Fibroblast of the aortic adventitia (primary cell): ENCODE data around the gene GPR162. TPM values are rescaled to one million over a fixed set of nuclear protein-coding genes. Genes with fewer than 3 reads are reported as not detected.
A peak's percentile ranks its signal among the peaks of the same experiment; 100 is the strongest.
"Not testable (repeated sequence)": the region's sequence is repeated elsewhere in the genome, so short reads cannot be mapped to it uniquely, and the experiment has no call there.

ENCODE experiments used
- DNase-seq: peaks from one replicate; pipeline ENCODE4 v3.0.0-alpha.2; 2010; ENCODE audit warnings: low read depth
- H3K4me3 ChIP-seq: 2 replicates; pipeline ENCODE4 v1.5.1; 2011; ENCODE audit warnings: low read depth, mild to moderate bottlenecking, control low read depth, low read length, moderate library complexity
- total RNA-seq: library from RNA; depleted of rRNA; stranded (reverse); fragments of >200 nt; gene quantifications from 2 replicates; pipeline ENCODE4 v1.2.3, GENCODE V29; 2012; ENCODE audit warnings: low replicate concordance
- TF ChIP-seq, protein P1 (sequence below): IDR thresholded peaks from 2 replicates; pipeline ENCODE4 v1.5.1; 2011; ENCODE audit warnings: mild to moderate bottlenecking, low read length, control low read depth, inconsistent platforms; ENCODE audit not compliant: insufficient read depth

GPR162 gene
- total RNA-seq, 1 donor = 2.6 TPM

DNA sequence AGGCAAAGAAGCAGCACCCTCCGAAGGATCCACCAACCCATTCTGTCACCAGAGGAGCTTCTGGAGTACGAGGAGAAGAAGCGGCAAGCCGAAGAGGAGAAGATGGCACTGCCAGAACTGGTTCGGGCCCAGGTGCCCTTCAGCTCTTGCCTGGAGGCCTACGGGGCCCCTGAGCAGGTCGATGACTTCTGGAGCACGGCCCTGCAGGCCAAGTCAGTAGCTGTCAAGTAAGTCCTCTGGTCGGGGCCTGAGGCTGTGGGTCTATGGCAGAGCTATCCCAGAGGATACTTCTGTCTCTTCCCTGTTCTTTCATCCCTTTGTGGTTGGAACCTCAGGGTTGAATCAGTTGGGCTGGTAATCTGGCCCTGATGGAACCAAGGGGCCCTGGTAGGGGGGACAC, 39.8 kb downstream of the GPR162 start:
- no peak for DNase-seq
- TF ChIP-seq, protein P1, sequence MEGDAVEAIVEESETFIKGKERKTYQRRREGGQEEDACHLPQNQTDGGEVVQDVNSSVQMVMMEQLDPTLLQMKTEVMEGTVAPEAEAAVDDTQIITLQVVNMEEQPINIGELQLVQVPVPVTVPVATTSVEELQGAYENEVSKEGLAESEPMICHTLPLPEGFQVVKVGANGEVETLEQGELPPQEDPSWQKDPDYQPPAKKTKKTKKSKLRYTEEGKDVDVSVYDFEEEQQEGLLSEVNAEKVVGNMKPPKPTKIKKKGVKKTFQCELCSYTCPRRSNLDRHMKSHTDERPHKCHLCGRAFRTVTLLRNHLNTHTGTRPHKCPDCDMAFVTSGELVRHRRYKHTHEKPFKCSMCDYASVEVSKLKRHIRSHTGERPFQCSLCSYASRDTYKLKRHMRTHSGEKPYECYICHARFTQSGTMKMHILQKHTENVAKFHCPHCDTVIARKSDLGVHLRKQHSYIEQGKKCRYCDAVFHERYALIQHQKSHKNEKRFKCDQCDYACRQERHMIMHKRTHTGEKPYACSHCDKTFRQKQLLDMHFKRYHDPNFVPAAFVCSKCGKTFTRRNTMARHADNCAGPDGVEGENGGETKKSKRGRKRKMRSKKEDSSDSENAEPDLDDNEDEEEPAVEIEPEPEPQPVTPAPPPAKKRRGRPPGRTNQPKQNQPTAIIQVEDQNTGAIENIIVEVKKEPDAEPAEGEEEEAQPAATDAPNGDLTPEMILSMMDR = no peak
- no peak overlapping the region for H3K4me3 ChIP-seq

- H3K4me3 ChIP-seq = no peak overlapping the region
- TF ChIP-seq, protein P1 = no peak
- no peak for DNase-seq
Observed at GRCh38 chr12:6863033-6863432, 41.4 kb downstream of the GPR162 start.

DNA sequence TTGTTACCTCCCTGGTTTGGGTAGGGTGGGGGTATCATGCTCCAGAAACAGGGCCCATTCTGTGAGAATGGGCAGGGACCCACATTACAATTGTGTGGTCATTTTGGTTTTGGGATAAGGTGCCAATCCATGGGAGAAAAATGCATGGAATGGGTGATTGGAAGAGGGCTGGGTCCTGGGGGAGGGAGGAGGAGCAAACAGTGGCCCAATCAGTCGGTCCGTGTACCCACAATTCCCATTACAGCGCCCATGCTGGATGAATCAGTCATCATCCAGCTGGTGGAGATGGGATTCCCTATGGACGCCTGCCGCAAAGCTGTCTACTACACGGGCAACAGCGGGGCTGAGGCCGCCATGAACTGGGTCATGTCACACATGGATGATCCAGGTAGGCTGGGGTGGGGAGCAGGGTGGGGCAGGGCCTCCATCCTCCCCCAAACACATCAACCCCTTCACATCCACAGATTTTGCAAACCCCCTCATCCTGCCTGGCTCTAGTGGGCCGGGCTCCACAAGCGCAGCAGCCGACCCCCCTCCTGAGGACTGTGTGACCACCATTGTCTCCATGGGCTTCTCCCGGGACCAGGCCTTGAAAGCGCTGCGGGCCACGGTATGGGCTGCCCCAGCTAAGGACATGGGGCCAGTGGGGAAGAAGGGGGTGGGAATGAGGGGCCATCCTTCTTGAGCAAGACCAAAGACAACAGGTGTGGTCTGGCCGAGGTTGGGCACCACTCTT, 42.1 kb downstream of the GPR162 start:
- DNase-seq = no peak
- TF ChIP-seq, protein P1 = no peak

GRCh38 chr12:6865307-6865706, 43.7 kb downstream of the GPR162 start:
- not testable (repeated sequence) for H3K4me3 ChIP-seq, DNase-seq

More for the DNA sequence above, 42.1 kb downstream of the GPR162 start:
- no peak overlapping the region for H3K4me3 ChIP-seq

DNA sequence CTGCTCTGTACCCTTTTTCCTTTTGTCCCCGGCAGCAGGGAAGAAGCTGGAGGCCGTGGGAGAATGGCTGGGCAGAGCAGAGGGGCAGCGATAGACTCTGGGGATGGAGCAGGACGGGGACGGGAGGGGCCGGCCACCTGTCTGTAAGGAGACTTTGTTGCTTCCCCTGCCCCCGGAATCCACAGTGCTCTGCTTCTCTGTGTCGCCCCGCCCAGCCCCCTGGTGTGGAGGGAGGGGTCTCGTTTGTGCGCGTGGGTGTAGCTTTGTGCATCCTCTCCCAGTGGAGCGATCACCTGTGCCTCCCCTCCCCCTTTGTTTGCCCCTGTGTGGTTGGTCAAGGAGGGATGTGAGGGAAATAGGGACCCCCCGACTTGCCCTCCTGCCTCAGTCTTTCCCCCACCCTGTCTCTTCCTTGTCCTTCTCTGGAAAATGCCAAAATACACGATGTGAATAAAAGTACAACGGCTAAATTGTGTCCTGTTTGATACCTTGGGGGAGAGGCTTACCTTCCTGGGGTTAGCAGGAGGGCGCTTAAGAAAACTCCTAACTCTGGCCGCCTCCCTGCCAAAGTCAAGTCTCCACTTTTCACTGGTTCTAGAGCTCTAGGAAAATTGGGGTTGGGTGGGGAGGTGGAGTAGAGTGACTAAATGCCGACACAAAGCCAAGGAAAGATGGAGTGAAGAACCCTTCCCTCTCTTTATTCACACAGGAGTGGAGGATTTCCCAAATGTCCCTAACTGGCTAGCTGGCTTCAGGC, 44.7 kb downstream of the GPR162 start:
- DNase-seq = no peak
- TF ChIP-seq, protein P1 = no peak
- peak overlapping the region; percentile 70 for H3K4me3 ChIP-seq

- no peak for DNase-seq
- H3K4me3 ChIP-seq = peak overlapping the region; percentile 70
- TF ChIP-seq, protein P1 = no peak
Observed at GRCh38 chr12:6866920-6867412, 45.3 kb downstream of the GPR162 start.
